Activated CD8-positive, alpha-beta memory T cell treated with anti-CD3 and anti-CD28 coated beads for 1 hour (primary cell): Measurements from ENCODE around the gene CNOT8.

Experiments
- DNase-seq, 2 donors: peaks; one replicate each; pipeline ENCODE4 v3.0.0-alpha.2; 2020; ENCODE audit warnings: low read depth in 1 of 2; ENCODE audit errors: extremely low read depth in 1 of 2

CNOT8 gene

GRCh38 chr5:154863291-154864080, 5.1 kb downstream of the CNOT8 start:
- no peak for DNase-seq

- no peak for DNase-seq
Measured at GRCh38 chr5:154865466-154866184, 7.2 kb downstream of the CNOT8 start.

GRCh38 chr5:154866841-154867240, 8.4 kb downstream of the CNOT8 start:
- no peak for DNase-seq

DNA sequence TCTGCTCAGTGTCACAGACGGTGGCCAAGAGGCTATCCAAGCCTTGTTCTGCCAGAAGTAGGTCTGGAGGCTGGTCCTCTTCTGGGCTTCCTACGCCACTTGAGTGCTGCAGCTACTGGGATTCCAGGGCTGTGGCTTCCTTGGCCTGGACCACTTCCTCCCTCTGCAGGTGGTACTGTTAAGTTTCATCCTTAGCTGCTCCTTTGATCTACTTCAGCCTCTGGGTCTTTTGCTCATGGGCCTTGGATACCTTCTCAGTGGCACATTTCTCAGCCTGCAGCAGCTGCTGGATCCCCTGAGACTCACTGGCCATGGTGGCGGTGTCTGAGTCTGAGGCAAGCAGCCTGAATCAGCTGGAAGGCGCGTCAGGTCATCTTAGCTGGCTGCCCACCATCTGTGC, 10.3 kb downstream of the CNOT8 start:
- DNase-seq = no peak

GRCh38 chr5:154871734-154872133, 13.3 kb downstream of the CNOT8 start:
- DNase-seq = no peak

DNA sequence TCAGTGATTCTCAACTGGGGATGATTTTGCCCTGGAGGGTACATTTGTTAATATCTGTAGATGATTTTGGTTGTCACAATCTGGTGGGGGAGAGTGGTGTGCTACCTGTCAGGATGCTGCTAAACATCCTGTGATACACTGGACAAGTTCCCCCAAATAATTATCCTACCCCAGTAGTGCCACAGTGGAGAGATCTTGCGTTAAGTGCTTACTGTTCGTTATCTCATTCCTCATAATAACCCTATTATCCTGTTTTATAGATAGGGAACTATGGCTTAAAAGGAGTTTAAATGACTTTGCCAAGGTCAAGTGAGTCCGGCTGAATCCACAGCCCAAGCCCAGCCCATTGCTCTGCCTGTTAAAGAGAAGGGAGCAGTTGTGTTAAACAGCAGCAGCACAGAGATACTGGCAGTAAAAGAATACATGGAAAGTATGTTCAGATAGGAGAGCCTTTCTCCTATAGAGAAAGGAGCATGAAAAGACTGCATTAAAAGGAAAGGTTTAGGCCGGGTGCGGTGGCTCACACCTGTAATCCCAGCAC, 15.4 kb downstream of the CNOT8 start:
- no peak for DNase-seq

DNA sequence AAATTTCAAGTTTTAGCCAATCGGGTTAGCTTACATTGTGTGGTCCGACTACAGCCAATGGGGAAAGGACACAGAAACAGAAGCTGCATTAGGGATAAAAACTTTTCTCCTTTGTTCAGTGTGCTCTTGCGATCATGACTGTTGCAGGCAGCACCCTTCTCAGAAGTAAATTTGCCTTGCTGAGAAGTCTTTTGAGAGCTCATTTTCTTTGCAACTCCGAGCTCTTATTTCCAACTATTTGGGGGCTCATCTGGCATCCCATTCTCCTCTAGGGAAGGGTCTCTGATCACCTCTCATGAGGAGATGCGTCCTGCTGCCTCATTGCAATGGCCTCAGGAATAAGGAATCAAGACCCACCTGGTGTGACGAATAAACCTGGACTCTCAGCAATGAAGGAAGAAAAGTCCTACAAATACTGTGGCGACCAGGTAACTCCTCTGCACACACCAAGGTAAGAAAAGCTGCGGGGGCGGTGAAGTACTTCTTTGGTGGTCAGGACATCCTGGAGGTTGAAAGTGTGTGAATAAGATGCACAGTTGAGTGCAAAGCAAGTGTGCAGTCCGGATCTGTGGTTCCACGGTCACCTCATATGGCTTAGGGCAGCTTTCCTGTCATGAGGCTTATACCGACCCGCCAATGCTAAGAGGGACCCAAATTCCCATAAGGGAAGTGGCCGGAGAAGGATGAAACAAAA, 20.4 kb downstream of the CNOT8 start:
- DNase-seq = no peak

GRCh38 chr5:154881986-154882385, 23.6 kb downstream of the CNOT8 start:
- DNase-seq = no peak

DNA sequence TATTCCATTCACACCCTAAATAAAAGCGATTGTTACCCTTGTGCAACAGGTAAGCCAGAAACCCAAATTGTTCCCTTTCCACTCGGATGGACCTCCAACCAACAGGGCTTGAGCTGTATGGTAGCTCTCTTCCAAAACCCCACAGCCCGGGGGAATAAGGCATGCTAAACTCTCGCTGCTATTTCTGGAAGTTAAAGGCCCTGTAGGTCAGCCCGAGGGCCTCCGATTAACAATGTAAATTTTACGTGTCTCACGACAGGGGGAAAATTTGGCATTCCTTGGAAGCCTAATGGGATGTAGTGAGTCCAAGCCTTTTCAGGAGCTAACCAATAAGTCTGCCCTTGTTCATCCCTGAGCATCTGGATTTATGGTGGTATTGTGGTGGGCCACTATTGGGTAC, 26.0 kb downstream of the CNOT8 start:
- DNase-seq = no peak

- no peak for DNase-seq
Measured at GRCh38 chr5:154885439-154885838, 27.0 kb downstream of the CNOT8 start.

GRCh38 chr5:154892369-154892771, 33.9 kb downstream of the CNOT8 start:
- no peak for DNase-seq

GRCh38 chr5:154893381-154893780, 35.0 kb downstream of the CNOT8 start:
- no peak for DNase-seq

- DNase-seq = no peak
Measured at GRCh38 chr5:154895606-154896561, 37.5 kb downstream of the CNOT8 start.

GRCh38 chr5:154896562-154897165, 38.2 kb downstream of the CNOT8 start:
- no peak for DNase-seq

GRCh38 chr5:154898210-154898609, 39.8 kb downstream of the CNOT8 start:
- no peak for DNase-seq

DNA sequence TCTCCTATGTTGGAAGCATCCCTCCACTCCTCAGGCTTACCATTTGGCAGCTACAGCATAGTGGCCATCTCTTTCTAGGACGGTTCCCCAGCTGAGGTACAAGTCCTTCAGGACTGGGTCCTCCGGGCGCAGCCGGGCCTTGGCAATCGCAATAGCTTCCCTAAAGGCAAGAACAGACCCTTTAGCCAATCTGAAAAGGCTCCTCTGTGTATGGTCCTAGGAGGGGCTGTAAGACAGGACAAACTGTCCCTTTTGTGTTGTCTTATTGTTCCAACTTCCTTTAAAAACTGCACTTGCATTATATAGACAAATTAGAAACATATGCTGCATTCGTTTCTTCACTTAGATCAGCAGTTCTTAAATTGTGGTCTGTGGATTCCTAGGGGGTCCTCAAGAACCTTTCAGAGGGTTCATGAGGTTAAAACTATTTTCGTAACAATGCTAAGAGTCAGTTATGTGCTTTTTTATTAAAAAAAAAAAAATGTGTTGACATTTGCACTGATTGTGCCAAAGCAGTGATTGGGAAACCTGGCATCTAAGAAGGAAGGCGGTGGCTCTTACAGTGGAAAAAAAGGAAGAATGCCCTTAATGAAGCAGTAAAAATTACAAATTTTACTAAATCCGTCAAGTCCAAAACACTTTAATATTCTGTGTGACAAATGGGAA, 40.9 kb downstream of the CNOT8 start:
- DNase-seq = no peak

GRCh38 chr5:154900066-154900465, 41.6 kb downstream of the CNOT8 start:
- DNase-seq = no peak

GRCh38 chr5:154901276-154901675, 42.8 kb downstream of the CNOT8 start:
- DNase-seq = no peak

GRCh38 chr5:154901913-154902312, 43.5 kb downstream of the CNOT8 start:
- DNase-seq = no peak
